ENCODE results near the gene MYOC.
"Not testable (repeated sequence)": the region's sequence is repeated elsewhere in the genome, so short reads cannot be mapped to it uniquely, and the experiment has no call there.

MYOC gene

DNA sequence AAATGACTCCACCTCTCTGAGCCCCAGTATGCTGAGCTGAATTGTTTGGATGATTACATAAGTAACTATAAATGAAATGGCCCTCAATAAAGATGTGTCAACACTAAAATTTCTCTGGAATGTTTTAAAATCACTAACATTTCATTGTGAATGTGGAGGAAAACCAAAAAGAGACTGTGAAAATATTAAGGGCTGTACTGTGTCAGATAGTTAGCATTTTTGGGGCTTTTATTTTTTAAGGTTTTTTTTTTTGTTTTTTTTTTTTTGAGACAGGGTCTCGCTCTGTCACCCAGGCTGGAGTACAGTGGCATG, 6.3 kb downstream of the MYOC start:
- DNase-seq: peak; percentile 31

DNA sequence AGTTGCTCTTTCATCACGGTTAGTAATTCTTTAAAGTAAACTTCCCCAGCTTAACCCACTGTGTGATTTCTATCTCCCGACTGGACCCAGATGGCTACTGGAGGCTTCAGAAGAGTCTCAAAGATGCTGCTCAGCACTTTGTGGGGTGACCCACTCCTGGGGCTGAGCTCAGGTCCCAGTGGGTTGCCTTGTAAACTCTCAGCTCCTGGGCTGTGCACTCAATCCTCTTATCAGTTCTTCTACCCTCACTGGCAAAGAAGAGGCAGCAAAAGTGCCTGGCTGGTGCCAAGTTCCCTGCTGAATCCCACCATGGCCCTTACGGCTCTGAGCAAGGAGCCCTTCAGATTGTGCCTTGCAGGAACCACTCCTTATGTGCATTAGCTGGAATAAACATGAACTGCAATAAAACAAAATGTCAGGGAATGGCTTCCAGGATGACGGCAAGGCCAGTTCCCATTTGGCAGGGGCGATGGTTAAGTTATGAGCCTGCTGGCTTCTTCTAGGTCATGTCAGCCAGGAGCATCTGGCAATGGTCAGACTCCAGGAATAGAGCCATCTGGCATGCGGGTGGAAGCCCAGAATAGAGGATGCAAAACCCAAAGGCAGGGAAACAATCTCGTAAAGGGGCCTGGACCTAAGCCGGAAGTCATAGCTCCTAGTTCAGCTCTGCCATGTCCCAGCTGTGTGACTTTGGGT, 6.8 kb downstream of the MYOC start:
- no peak for DNase-seq

DNA sequence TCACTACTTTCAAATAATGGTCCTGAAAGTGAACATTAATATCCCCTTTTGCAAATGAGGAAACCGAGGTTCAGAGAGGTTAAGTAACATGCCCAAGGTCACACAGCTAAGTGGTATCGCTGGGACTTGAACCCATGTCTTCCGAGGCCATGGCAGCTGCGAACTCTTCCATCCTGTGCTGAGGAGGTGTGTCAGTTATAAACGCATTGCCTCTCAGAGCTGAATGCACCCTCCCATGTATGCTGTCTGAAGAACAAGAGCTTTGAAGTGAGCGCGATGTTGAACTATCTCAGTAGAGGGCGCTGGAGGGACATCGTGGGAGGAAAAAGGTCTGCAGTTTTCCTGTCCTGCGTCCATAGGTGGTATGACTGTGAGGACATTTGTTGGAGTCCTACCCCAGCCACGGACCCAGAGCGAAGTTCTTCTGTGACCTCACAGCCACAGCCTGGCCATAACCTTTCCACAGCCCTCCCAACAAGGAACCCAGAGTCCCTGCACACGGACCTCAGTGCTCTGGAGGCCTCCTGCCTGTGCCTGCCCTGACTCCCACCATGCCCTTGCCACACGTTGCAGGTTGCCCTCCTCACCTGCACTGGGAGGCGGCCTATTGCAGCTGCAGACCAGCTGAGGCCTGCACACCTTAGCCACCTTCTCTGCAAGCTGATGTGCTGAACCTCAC, 7.5 kb downstream of the MYOC start:
- peak; percentile 83 for DNase-seq

DNA sequence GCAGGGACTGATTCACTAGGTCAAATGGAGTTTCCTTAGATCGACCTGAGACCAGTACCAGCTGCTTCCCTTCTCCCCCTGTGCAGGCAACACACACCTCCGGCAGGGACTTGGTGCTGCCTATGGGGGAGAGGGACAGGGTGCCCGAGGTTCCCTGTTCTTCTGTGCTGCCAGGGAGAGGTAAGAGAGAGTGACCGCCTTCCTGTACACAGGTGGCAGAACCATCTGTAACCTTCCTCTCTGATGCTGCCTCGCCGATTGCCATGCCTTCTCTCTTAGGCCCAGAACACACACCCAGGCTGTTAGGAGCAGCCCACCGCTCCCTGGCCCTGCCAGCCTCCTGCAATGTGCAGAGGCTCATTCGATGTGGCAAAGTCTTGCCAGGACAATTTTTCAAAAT, 9.3 kb downstream of the MYOC start:
- DNase-seq: no peak

DNA sequence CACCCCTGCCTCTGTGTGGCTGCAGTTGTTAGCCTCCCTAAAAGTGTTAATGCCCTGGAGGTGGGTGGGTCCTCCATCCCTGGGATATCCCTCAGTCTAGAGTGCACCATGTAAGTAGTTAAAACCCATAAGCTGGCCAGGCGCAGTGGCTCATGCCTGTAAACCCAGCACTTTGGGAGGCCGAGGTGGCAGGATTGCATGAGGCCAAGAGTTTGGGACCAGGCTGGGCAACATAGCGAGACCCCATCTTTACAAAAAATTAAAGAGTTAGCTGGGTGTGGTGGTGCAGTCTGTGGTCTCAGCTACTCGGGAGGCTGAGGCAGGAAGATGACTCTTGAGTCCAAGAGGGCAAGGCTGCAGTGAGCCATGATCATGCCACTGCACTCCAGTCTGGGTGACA, 10.3 kb downstream of the MYOC start:
- DNase-seq: no peak

DNA sequence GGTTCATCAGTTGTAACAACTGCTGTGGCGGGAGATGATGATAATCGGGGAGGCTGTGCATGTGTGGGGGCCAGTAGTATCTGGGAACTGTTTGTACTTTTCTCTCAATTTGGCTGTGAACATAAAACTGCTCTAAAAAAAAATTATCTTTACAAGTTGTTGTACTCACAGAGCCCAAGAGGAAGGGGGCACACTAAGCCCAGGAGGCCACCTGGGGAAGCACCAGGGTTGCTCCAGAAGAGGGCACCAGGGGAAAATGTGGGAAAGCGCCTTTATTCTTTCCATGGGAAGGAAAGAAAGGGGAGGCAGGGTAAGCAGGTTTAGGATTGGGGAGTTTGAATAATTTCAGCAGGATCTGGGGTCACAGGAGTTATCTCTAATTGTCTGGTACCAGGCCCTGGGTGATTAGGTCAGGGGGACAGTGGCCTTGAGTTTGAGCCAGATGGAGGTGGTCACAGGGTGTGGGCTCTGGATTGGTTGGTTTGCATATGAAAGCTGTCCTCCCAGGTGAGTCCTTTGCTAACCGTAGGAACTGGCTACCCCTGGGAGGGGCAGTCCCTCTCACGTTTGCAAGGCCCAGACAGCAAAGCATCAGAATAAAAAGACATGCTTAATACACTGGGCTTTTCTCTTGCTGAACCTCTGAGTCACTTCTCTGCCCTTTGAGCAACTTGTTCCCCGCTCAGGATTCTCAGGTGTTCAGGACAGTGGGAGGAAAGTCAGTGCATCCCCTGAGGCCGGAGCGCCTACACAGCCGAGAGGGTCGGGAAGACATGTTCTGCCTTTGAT, 11.2 kb downstream of the MYOC start:
- no peak for DNase-seq

DNA sequence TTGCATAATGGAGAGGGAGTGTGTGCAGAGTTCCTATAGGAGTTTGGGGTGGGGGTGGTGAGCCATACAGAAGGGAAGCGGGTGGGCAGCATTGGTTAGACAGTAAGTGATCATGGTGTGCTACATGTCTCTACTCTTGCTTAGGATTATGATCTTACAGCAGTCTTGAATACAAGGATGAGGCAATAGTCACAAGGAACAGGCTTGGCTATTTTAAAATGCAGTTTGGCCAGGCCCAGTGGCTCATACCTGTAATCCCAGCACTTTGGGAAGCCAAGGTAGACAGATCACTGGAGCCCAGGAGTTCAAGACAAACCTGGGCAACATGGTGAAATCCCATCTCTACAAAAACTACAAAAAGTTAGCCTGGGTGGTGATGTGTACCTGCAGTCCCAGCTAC, 12.3 kb downstream of the MYOC start:
- DNase-seq: no peak

DNA sequence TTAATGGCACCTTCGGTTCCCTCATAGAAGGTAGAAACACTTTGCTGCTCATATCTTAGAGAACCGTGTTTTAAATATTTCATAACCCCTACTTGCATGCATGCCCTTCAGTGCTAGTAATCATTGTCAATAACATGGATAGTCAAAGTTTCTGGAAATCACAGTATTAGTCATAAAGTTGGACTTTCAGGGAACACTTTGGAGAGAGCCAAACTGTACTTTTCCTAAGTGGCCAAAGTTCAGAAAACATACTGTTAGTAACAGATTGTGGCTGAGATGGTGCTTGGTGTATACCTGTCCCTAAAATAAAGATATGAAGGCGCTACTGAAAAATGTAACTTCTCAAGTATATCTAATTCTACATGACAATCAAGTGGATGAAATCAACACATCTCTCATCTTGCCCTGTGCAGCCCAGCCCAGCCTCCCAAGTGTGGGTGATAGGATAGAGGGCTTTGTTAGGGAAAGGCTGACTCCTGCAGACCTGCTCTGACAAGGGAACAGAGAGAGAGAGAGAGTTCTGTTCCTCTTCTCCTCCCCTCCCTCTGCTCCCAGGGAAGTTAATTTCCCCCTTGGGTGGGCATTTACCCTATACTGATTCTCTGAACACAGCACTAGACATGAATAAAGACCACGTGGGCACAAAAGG, 14.4 kb downstream of the MYOC start:
- no peak for DNase-seq

DNA sequence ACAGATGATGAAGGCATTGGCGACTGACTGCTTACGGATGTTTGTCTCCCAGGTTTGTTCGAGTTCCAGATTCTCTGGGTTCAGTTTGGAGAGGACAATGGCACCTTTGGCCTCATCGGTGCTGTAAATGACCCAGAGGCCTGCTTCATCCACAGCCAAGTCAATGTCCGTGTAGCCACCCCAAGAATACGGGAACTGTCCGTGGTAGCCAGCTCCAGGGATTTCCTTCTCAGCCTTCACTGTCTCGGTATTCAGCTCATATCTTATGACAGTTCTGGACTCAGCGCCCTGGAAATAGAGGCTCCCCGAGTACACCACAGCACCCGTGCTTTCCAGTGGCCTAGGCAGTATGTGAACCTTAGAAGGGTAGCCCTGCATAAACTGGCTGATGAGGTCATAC, 16.3 kb downstream of the MYOC start:
- no peak for DNase-seq

DNA sequence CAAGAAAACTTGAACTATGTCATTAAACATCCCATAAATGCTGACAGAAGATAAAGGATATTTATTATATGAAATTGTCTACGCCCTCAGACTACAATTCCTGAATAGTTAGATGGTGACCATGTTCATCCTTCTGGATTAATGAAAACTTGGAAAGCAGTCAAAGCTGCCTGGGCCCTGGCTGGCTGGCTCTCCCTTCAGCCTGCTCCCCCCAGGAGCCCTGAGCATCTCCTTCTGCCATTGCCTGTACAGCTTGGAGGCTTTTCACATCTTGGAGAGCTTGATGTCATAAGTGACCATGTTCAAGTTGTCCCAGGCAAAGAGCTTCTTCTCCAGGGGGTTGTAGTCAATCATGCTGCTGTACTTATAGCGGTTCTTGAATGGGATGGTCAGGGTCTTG, 16.8 kb downstream of the MYOC start:
- no peak for DNase-seq

DNA sequence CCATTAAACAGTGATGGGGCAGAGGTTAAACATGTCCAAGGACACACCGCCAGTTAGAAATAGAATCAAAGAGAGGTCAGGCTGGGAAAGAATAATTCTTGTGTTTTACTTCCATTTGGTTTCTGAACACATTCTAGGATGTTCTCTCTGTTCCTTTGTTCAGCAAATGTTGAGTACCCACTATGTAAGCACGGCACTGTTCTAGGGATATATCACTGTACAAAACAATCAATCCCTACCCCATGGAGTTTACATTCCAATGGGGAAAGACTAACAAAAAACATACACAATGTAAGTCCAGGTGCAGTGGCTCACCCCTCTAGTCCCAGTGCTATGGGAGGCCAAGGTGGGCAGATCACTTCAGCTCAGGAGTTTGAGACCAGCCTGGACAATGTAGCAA, 24.3 kb downstream of the MYOC start:
- no peak for DNase-seq

DNA sequence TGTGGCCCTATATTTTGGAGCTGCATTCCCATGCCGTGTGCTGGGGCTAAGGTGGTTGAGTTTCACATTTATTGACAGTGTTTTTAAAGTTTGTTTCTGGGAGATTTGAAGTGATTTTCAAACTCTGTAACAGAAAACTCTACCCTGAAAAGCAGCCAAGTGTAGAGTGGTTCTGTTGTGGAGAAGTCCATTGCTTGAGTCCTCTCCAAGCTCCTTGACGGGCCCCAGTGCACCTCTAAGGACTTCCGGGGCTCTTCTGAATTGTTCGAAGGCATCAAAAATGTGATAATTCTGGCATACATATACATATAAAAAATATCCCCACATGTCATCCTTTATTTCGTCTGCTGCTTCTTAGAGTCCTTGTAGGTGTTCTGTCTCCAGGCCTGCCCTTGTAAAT, 25.5 kb downstream of the MYOC start:
- no peak for DNase-seq

DNA sequence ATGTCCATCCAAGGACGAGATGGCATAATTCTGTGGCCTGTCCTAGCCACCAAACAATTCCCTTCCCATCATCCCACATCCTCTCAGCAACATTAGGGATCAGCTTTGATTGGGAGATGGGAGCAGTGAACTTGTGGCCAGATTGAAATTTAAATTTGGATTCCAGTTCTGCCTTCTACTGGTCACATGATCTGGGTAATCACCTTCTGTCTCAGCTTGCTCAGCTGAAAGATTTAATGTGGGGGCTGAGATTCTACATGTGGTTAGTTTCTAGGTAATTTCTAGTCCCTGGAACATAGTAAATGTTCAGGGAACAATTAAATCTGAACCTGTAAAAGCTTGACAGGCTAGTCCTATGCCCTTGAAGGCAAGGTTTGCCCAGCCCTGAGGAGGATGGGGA, 27.3 kb downstream of the MYOC start:
- DNase-seq: no peak

DNA sequence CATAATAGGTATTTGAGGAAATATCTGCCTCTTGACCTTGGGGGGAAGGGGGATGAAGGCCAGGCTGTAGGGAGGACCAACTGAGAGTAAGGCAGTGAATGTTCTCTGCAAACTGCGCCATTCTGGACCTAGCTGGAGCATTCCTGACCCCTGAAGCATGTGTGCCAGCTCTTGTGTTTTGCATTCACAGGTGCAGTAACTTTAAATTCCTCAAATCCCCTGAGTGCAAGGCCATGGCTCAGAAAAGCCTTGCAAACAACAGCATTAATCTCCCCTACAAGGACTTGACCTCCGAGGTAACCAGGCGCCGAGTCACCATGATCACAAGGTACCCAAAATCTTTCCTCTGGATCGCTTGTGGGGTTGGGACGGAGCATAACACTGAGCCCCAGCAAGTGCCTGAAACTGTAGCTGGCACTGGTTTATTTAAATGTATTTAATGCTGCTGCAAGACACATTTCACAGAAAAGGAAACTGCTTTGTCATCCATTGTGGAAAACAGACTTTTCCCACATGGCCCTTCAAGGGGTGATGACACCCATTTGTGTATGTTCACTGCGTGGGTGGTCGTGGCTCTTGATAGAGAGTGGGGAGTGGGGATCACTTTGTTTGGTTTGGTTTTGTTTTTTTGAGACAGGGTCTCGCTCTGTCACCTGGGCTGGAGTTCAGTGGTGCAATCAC, 28.7 kb downstream of the MYOC start:
- DNase-seq: no peak

DNA sequence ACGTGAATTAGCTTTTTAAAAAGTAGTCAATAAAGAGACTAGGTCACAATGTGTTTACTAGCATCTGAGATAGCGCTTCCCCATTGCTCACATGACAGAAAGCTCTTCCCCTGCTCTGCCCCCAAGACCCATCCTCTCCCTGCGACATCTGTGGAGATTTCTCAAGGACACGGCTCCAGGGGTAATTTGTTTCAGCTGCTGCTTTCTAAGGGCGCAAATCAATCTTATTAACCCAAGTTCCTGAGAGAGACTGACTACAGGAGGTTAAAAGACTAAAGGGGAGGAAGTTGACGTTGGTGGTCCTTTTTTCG, 30.4 kb downstream of the MYOC start, which contains the start of gene MYOCOS:
TSS of gene MYOCOS (plus strand) at position 92 of the 311 bp plus-strand sequence. CDS start 1,641 bp downstream, outside the sequence.
- DNase-seq: no peak

DNA sequence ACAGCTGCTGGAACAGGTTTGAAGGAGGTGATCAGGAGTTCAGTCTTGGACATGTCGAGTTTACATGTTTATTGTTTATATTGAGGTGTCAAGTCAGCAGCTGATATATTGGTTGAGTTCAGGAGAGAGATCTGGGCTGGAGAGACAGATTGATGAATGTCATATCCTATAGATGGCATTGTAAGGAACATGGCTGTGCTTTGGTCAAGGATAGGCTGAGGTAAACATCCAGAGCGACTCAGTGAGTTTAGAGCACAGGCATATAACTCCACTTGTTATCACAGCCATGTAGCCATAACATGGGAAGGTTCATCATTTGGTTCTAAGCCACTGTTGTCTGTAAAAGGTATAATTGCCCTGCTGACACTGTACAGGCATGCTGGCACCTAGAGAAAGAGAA, 35.9 kb downstream of the MYOC start:
- DNase-seq: no peak

DNA sequence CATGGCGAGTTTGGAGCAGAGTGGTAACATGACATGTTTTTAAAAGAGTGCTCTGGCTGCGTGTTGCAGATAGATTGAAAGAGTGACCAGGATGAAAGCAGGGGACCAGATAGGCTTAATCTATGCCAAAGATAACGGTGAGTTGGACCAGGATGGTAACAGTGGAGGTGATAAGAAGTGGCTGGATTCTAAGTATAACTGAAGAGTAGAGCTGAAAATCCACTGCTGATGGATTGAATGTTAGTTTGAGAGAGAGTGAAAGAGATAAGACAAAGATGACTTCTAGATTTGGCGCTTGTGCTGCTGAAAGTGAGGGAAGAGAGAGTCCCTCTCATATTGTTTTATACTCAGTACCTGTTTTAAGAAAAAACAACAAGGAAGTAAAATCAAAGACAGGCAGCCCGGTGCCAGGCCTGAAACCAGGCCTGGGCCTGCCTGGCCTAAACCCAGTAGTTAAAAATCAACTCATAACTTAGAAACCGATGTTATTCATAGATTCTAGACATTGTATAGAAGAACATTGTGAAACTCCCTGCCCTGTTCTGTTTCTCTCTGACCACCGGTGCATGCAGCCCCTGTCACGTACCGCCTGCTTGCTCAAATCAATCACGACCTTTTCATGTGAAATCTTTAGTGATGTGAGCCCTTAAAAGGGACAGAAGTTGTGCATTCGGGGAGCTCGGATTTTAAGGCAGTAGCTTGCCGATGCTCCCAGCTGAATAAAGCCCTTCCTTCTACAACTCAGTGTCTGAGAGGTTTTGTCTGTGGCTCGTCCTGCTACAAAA, 37.2 kb downstream of the MYOC start:
- not testable (repeated sequence) for DNase-seq

DNA sequence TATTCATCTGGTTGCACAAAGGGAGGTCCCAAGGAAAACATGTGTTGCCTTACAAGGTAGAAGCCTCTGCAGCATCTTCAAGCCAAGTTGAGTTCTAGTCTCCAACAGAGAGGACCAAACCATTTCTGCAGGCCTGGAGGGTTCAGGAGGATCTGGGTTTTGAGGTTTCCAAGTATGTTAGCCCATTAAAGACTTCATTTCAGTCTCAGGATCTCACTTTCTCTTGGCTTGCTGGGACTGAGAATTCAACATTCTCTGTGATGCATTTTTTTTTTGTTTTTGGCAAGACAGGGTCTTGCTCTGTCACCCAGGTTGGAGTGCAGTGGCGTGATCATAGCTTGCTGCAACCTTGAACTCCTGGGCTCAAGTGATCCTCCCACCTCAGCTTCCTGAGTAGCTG, 39.2 kb downstream of the MYOC start:
- DNase-seq: no peak

DNA sequence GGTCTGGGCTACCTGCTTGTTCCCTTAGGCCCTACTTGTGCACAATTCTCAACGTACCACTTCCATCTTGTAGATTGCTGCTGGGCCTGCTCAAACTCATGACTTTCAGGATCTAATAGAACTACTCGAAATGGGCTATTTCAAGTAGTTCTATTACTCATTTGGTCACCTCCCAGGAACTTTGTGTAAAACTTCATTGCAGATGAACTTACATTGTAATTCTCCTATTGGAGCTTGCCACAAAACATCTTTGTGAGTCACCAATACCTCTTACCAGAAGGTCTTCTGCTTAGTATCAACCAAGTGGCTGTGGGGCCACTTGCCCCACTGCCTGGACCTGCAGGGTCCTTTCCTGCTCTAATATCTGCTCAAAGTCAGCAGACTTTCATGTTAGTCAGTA, 41.2 kb downstream of the MYOC start:
- no peak for DNase-seq

DNA sequence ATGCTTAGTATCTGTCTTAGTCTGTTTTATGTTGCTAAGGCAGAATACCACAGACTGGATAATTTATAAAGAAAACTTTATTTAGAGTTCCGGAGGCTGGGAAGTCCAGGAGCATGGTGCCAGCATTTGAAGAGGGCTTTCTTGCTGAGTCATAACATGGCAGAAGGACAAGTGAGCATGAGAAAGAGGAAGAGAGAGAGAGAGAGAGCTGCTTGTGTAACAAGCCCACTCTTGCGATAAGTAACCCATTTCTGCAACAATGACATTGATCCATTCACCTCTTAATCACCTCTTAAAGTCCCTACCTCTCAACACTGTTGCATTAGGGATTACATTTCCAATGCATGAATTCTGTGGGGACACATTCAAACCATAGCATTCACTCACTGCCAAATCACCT, 42.1 kb downstream of the MYOC start:
- peak; percentile 8 for DNase-seq

DNA sequence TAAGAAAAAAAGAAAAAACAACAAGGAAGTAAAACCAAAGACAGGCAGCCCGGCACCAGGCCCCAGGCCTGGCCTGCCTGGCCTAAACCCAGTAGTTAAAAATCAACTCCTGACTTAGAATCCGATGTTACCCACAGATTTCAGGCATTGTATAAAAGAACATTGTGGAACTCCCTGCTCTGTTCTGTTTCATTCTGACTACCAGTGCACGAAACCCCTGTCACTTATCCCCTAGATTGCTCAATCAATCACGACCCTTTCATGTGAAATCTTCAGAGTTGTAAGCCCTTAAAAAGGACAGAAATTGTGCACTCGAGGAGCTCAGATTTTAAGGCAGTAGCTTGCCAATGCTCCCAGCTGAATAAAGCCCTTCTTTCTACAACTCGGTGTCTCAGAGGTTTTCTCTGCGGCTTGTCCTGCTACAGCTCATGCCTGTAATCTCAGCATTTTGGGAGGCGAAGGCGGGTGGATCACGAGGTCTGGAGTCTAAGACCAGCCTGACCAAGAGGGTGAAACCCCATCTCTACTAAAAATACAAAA, 46.0 kb downstream of the MYOC start:
- no peak for DNase-seq

DNA sequence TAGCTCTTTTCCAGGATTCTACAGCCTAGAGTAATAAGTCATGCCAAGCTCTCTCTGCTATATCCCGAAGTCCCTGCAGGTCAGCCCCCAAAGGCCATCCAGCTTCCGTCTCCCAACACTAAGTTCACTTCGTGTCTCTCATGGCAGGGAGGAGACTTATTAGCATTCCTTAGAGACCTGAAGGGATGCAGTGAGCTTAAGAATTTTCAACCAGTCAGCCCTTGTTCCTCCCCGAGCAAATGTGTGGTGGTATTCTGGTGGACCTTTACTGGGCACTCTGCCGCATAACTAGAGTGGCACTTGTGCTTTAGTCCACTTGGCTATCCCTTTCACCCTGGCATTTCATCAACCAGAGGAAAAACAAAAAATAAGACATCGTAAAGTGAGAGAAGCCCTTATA, 49.4 kb downstream of the MYOC start:
- DNase-seq: not testable (repeated sequence)

Measured in fibroblast of skin of right biceps (primary cell).